Uterus (tissue), 2 donors: ENCODE results near the gene CHRM4.

Experiments used
- POLR2A ChIP-seq, 2 donors: fragments of 450-650 bp; IDR thresholded peaks; one replicate each; pipeline ENCODE4 v1.6.1; 2016; ENCODE audit warnings: antibody characterized with exemption in 2 of 2, mild to moderate bottlenecking in 1 of 2, moderate library complexity in 1 of 2
- TF ChIP-seq, protein P1 (sequence below), 4 experiments: fragments of 200-600 bp in 2 of 4; fragments of 450-650 bp in 2 of 4; sonication (generic) in 2 of 4; IDR thresholded peaks; one replicate each; pipeline ENCODE4 v1.5.1; 2016 to 2019; ENCODE audit warnings: antibody characterized with exemption in 4 of 4, mild to moderate bottlenecking in 2 of 4, moderate library complexity in 1 of 4

DNA sequence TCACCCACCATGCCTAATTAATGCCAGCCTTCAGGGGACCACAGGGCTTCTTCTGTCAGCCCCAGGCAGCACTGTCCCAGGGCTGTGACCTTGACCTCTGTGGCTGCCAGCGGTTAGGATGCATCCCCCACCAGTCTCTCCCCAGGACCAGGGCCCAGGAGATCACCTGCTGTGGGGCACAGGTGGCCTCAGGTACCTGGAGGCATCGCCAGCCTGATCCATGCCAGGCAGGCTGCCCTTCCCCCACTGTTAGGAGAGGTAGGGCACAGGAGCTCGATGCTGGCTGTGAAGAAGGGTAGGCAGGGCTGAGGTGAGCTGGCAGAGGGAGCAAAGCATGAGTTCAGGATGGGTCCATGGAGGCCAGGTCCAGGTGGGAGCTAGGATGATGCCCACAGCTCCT is 26.8 kb downstream of the CHRM4 start:
- TF ChIP-seq, protein P1, sequence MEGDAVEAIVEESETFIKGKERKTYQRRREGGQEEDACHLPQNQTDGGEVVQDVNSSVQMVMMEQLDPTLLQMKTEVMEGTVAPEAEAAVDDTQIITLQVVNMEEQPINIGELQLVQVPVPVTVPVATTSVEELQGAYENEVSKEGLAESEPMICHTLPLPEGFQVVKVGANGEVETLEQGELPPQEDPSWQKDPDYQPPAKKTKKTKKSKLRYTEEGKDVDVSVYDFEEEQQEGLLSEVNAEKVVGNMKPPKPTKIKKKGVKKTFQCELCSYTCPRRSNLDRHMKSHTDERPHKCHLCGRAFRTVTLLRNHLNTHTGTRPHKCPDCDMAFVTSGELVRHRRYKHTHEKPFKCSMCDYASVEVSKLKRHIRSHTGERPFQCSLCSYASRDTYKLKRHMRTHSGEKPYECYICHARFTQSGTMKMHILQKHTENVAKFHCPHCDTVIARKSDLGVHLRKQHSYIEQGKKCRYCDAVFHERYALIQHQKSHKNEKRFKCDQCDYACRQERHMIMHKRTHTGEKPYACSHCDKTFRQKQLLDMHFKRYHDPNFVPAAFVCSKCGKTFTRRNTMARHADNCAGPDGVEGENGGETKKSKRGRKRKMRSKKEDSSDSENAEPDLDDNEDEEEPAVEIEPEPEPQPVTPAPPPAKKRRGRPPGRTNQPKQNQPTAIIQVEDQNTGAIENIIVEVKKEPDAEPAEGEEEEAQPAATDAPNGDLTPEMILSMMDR (IDR thresholded peaks at IDR 0.05): no peak
- no peak for TF ChIP-seq POLR2A (IDR thresholded peaks at IDR 0.05)
